GM18520 (cell line): ENCODE data around the gene SNAP23.

Experiments
- ATAC-seq: cut with Tn5 transposase; IDR thresholded peaks from one replicate; pipeline ENCODE4 v1.9.1; 2021; ENCODE audit not compliant: unreplicated experiment

The SNAP23 gene

GRCh38 chr15:42494998-42495360 is 455 bp upstream of the SNAP23 start:
- no peak for ATAC-seq

GRCh38 chr15:42498212-42499068 is 3.0 kb downstream of the SNAP23 start:
- ATAC-seq = no peak

- ATAC-seq = no peak
These were observed 4.6 kb downstream of the SNAP23 start for GRCh38 chr15:42499858-42500609.

- no peak for ATAC-seq
These were observed 7.0 kb downstream of the SNAP23 start for GRCh38 chr15:42502477-42502876.

- ATAC-seq = no peak
These were observed 8.4 kb downstream of the SNAP23 start for GRCh38 chr15:42503825-42504224.

- no peak for ATAC-seq
These were observed 9.2 kb downstream of the SNAP23 start for GRCh38 chr15:42504631-42505030.

- ATAC-seq = no peak
These were observed 12.1 kb downstream of the SNAP23 start for GRCh38 chr15:42507514-42507913.

GRCh38 chr15:42508263-42508690 is 12.8 kb downstream of the SNAP23 start:
- no peak for ATAC-seq

- ATAC-seq = no peak
These were observed 15.0 kb downstream of the SNAP23 start for GRCh38 chr15:42510258-42511006.

- no peak for ATAC-seq
These were observed 15.6 kb downstream of the SNAP23 start for GRCh38 chr15:42511007-42511391.

- ATAC-seq = no peak
These were observed 27.9 kb downstream of the SNAP23 start for GRCh38 chr15:42523331-42523730.

- no peak for ATAC-seq
These were observed 33.5 kb downstream of the SNAP23 start for GRCh38 chr15:42528970-42529369.

GRCh38 chr15:42533246-42533645 is 37.8 kb downstream of the SNAP23 start:
- ATAC-seq = no peak

- ATAC-seq = no peak
These were observed 49.6 kb downstream of the SNAP23 start for GRCh38 chr15:42544853-42545629.

- no peak for ATAC-seq
These were observed 52.4 kb downstream of the SNAP23 start for GRCh38 chr15:42547918-42548248.

GRCh38 chr15:42548249-42549031 is 53.0 kb downstream of the SNAP23 start, which contains the start of the genes HAUS2 and LRRC57:
TSS of gene HAUS2 (plus strand) at chr15:42548838. CDS start at chr15:42548873, 35 bp downstream.
TSS of gene LRRC57 (minus strand) at chr15:42548793. CDS start at chr15:42548434, 359 bp downstream.
- ATAC-seq = peak; percentile 85

- ATAC-seq = no peak
These were observed 53.6 kb downstream of the SNAP23 start for GRCh38 chr15:42549032-42549491.

- ATAC-seq = no peak
These were observed 54.4 kb downstream of the SNAP23 start for GRCh38 chr15:42549741-42550392.

- no peak for ATAC-seq
These were observed 58.1 kb downstream of the SNAP23 start for GRCh38 chr15:42553554-42553953.
